Measurements from ENCODE around the gene ATG2A.

ATG2A gene

GRCh38 chr11:64874308-64875240 lies 42.4 kb downstream of the ATG2A start:
- in situ Hi-C loops (cut with MboI; ENCODE audit: low sequenced_read_pairs) = no loop called here

GRCh38 chr11:64872790-64873488 lies 44.1 kb downstream of the ATG2A start:
- in situ Hi-C loops (cut with MboI; ENCODE audit: low sequenced_read_pairs) = no loop called here

GRCh38 chr11:64871492-64871891 lies 45.5 kb downstream of the ATG2A start:
- in situ Hi-C loops (cut with MboI; ENCODE audit: low sequenced_read_pairs) = no loop called here

- in situ Hi-C loops (cut with MboI; ENCODE audit: low sequenced_read_pairs) = no loop called here
Observed at GRCh38 chr11:64870893-64871466, 46.0 kb downstream of the ATG2A start.

DNA sequence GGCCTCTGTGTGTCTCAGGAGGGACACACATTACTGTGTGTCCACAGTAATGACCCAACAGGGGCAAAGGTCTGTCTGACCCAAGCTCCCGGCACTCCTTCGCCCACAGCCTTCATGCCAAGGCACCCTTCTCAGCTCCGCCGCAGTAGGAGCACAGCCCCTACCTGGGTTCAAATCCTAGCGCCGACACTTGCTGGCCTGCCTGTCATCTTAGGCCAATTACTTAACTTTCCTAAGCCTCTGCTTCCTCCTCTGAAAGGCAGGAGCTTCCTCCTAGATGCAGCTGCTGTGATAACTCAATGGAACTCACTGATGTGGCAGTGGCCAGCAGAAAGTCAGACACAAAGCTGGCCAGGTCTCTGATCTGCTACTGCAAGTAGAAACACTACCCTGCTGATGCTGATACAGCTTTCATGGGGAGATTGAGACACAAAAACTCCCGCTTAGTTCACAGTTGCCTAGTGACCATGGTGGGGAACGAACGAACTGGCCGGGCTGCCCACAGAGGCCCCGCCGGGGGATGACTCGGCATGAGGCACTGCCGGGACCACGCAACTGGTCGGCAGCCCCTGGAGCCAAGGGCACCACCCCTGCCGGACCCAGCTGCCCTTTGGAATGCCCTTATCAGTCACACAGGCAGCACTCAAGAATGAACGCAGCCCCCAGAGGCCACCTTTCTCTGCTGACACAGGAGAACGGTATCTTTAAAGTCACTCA lies 46.7 kb downstream of the ATG2A start:
- in situ Hi-C loops (cut with MboI; ENCODE audit: low sequenced_read_pairs) = no loop called here

GRCh38 chr11:64869571-64870175 lies 47.3 kb downstream of the ATG2A start:
- in situ Hi-C loops (cut with MboI; ENCODE audit: low sequenced_read_pairs) = no loop called here

GRCh38 chr11:64868904-64869570 lies 48.0 kb downstream of the ATG2A start:
- in situ Hi-C loops (cut with MboI; ENCODE audit: low sequenced_read_pairs) = no loop called here

DNA sequence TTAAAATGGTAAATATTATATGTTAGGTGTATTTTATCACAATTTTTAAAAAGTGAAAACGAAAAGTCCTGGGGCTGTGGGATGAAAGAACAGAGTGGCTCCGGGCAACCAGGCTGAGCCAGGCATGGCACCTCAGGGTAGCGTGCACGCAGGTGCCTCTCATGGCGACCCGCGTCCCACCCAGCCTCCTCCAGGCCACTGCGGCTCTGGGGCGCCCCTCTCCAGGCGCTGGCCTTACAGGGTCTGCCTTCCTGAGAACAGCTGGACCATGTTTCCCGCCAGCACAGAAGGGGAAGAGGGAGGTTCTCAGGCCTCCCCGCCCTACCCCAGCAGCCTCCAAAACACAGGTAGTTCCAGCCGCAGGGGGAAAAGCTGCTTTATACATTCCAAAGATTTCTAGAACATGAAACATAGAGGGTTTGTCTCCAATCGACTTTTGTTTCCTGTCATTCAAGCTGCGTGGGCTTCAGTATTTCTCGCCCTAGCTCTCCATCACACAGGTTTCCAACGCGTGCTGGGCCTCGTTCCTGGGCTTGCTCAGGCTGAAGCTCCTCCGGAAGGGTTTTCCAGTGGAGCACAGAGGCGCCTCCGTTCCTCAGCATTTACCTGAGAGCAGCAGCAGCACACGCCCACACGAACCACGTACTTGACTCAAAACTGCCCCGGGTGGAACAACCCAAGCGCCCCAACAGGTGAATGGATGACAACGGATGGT lies 49.1 kb downstream of the ATG2A start:
- in situ Hi-C loops (cut with MboI; ENCODE audit: low sequenced_read_pairs) = no loop called here

DNA sequence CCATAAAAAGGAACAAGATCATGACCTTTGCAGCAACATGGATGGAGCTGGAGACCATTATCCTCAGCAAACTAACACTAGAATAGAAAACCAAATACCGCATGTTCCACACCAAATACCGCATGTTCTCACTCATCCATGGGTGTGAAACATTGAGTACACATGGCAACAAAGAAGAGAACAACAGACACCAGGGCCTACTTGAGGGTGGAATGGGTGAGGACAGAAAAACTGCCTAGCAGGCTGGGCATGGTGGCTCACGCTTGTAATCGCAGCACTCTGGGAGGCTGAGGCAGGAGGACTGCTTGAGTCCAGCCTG lies 50.9 kb downstream of the ATG2A start:
- in situ Hi-C loops (cut with MboI; ENCODE audit: low sequenced_read_pairs) = no loop called here

DNA sequence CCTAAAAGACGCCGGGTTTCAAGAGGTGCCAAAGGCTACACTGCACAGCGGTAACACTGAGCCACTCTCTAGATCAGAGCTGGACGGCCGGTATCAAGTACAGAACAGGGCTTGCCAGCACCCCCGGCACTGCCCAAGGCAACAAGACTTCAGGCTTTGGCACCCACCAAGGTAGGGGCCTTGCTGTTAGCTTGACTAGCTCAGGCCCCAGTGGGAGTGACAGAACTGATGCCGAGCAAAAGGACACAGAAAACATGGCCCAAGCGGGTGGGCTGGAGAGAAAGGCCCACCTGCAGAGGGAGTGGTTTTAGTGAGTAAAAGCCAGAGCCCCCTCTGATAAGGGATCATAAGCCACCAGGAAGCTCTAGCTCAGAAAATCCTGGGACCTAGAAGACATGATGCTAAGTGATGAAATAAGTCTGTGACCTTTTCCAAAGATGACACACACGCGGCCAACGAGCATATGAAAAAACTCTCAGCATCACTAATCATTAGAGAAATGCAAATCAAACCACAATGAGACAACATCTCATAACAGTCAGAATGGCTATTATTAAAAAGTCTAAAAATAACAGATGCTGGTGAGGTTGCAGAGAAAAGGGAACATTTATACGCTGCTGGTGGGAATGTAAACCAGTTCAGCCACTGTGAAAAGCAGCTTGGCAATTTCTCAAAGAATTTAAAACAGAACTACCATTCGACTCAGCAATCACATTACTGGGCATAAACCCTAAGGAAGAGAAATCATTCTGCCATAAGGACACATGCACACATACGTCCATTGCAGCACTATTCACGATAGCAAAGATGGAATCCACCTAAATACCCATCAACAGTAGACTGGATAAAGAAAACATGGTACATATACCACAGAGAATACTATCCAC lies 51.5 kb downstream of the ATG2A start:
- in situ Hi-C loops (cut with MboI; ENCODE audit: low sequenced_read_pairs) = no loop called here

DNA sequence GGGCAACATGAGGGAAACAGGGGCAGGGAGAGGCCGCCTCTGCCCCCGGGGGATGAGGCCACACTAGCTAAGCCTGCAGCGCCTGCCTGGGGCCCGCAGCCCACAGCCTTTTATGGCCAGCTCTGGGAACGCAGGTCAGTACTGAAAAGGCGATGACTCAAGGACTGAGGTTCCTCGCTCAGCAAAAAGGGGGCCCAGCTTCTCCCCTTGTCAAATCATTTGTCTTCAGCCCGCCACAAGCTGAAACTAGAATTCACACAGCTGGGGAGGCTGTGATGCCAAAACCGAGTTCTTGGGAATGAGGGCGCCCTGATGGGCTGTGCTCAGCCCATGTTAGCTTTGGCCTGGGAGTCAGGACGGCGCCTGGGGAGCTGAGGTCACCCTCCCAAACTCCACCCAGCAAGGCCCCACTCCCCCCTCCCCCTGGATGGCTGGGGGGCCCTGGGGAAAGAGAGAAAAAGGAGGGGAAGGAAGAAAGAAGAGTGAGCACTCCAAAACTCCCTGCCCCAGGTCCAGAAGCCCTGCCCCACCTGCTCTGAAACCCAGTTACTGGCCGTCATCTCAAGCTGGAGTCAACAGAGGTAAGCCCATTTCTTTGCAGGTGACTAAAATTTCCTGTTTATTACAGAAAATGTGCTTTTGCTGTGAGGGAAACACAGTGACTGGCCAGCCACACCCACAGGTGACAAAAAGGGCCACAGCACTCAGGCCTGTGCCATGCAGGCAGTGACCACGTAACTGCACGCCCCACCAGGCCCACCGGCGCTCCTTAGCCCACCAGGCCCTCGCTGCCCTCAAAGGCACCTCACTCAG lies 52.3 kb downstream of the ATG2A start:
- in situ Hi-C loops (cut with MboI; ENCODE audit: low sequenced_read_pairs) = no loop called here

GRCh38 chr11:64864135-64864472 lies 52.9 kb downstream of the ATG2A start:
- in situ Hi-C loops (cut with MboI; ENCODE audit: low sequenced_read_pairs) = no loop called here

- in situ Hi-C loops (cut with MboI; ENCODE audit: low sequenced_read_pairs) = no loop called here
Observed at GRCh38 chr11:64863391-64864060, 53.5 kb downstream of the ATG2A start.

- in situ Hi-C loops (cut with MboI; ENCODE audit: low sequenced_read_pairs) = no loop called here
Observed at GRCh38 chr11:64862987-64863390, 54.0 kb downstream of the ATG2A start.

DNA sequence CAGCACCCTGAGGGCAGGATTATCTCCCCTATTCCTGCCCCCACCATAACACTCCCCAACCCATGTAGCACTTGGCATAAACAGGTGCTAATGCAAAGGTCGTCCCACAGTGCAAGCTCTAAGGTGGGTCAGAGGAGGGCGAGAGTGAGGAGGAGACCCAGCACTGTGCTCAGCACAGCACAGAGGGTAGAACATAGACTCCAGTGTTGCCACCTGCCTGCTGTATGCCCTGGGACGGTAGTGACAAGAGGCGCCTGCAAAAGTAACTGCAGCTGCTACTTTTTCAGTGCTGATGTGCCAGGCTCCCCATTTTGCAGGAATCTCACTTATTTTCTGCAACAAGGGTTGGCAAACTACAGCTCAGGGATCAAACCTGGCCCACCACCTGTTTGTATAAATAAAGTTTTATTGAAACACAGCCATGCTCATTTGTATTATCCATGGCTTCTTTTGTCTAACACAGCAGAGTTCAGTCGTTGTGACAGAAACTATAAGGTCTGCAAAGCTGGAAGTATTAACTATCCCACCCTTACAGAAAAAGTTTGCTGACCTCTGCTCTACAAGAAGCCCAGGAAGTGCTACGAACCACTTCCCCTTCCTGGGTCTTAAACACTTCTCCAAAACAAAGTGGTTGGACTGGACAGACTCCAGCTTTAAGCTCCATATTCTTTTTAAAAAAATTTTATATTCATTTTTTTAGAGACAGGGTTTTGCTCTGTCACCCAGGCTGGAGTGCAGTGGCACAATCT lies 55.6 kb downstream of the ATG2A start:
- in situ Hi-C loops (cut with MboI; ENCODE audit: low sequenced_read_pairs) = no loop called here

- in situ Hi-C loops (cut with MboI; ENCODE audit: low sequenced_read_pairs) = no loop called here
Observed at GRCh38 chr11:64859542-64860414, 57.2 kb downstream of the ATG2A start.

Data from HL-60/S4 treated with retinoic acid at 250 ng/mL for 4 days and 3 days (cell line).